ENCODE results near the gene MT1H.
A peak's percentile ranks its signal among the peaks of the same experiment; 100 is the strongest.
"Not testable (repeated sequence)": the region's sequence is repeated elsewhere in the genome, so short reads cannot be mapped to it uniquely, and the experiment has no call there.

The MT1H gene

DNA sequence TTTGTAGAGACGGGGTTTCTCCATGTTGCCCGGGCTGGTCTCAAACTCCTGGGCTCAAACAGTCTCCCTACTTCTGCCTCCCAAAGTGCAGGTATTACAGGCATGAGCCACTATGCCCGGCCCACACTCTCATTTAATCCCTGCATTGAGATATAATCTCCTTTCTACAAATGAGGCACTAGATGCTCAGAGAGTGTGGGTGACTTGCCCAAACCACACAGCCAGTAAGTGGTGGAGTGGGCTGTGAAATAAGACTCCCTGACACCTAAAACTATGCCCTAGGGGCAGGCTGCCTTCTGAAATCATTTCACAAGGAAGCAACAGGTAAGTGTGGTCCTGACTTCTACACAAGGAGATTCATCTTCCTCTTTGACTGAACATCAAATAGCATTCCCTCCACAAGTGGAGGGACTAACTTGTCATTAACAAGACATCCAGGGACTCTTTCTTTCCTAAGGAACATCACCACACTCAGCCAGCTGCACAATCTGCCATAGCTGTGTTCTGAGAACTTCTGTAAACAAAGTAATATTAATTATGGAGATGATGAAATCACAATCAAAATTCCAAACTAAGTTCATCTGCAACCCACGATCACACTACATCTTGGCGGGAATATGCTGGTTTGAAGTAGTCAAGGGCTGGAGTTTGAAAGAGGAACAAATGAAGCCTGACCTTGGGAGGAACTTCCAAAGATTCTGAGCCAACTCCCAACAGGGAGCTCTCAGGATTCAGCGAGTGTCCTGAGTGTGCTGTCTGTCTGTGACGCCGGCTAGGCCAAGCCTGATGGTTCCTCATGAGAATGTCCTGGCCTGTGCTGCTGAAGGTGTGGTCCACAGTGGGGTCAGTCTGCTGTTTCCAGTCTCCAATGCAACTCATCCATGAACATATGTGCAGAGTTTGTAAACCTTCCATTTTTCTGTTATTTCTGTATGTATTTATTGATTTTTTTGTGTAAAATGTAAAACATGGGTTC lies 4.0 kb upstream of the MT1H start:
- not testable (repeated sequence) for DNase-seq

DNA sequence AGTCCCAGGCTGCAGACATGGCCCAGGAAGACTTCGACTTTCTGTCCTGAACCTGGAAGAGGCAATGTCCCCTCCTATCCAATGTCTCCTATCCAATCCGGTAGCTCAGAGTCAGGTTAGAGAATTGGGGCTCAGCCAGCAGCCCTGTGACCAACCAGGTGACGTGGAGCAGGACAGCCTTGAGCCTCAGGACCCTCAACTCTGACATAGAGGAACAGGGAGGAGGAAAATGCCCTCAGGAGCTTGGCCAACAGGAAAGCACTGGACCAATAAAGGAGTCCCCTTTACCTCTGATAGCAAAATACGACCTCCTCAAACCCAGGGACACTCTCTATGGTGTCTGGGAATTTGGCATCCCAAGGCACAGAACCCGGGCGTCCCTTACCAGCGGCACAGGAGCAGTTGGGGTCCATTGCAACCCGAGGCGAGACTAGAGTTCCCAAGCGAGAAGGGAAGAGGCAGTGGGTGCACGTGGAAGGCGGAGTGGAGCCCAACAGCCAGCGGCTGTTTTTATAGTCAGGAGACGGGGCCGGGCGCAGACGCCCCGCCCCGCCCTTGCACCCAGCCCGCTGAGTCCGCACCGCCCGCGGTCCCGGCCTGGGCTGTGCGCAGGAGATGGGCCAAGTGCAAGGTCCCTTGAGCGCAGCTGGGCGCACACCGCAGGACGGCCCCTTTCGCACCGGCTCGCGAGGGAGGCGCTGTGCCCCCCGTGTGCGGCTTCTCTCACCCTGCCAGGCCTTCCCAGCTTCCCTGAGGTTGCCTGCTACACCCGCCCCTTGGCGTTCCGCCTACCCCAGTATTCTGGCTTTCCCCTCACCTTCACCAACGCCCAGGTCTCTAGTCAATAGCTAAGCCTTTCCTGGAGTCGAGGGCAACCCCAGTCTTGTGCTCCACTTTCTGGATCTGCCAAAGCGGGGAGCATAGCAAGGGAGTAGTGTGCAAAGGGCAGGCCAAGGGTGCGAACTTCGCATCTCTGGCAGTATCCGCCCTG lies 1.7 kb upstream of the MT1H start, which contains the start of gene MT1G:
Gene MT1G, minus strand, starts transcription at position 485 of the 991 bp plus-strand sequence. Its CDS starts 72 bp downstream, at position 413.
- DNase-seq: peak; percentile 69

DNA sequence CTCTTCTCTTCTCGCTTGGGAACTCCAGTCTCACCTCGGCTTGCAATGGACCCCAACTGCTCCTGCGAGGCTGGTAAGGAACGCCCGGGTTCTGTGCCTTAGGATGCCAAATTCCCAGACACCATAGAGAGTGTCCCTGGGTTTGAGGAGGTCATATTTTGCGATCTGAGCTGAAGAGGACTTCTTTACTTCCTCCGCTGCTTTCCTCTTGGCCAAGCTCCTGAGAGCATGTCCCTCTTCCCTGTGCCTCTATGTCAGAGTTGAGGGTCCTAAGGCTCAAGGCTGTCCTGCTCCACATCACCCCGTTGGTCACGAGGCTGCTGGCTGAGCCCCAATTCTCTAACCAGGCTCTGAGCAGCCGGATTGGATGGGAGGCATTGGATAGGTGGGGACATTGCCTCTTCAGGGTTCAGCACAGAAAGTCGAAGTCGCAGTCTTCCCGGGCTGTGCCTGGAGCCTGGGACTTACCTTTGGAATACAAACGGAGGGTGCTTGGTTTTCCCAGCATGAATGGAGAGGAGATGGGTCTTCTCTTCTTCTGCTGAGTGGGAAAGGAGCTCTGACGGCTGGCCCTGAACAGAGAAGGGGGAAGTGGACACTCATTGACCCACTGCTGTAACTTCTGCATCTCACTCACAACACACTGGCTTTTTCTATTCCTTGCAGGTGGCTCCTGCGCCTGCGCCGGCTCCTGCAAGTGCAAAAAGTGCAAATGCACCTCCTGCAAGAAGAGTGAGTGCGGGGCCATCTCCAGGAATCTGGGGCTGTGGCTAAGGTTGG lies 416 bp downstream of the MT1H start:
- DNase-seq: no peak

DNA sequence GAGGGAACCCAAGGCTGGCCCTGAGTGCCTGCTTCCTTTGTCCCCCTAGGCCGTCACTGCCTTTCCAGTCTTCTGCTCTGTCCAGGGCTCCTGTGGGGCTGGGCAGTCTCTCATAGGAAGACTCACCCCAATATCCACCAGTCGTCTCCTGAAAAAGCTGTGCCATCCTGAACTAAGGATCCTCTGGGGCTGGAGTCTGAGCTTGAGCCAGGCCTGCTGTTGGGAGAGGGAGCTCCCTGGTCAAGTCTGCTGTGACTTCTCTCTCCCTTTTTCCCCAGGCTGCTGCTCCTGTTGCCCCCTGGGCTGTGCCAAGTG lies 963 bp downstream of the MT1H start:
- no peak for DNase-seq

DNA sequence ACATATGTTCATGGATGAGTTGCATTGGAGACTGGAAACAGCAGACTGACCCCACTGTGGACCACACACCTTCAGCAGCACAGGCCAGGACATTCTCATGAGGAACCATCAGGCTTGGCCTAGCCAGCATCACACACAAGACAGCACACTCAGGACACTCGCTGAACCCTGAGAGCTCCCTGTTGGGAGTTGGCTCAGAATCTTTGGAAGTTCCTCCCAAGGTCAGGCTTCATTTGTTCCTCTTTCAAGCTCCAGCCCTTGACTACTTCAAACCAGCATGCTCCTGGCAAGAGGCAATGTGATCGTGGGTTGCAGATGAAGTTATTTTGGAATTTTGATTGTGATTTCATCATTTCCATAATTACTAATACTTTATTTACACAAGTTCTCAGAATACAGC lies 2.1 kb downstream of the MT1H start:
- not testable (repeated sequence) for DNase-seq

GRCh38 chr16:56672171-56672570 lies 2.6 kb downstream of the MT1H start:
- not testable (repeated sequence) for DNase-seq

- no peak for DNase-seq
Measured at GRCh38 chr16:56672761-56673536, 3.3 kb downstream of the MT1H start.

- DNase-seq: no peak
Measured at GRCh38 chr16:56673921-56674320, 4.3 kb downstream of the MT1H start.

DNA sequence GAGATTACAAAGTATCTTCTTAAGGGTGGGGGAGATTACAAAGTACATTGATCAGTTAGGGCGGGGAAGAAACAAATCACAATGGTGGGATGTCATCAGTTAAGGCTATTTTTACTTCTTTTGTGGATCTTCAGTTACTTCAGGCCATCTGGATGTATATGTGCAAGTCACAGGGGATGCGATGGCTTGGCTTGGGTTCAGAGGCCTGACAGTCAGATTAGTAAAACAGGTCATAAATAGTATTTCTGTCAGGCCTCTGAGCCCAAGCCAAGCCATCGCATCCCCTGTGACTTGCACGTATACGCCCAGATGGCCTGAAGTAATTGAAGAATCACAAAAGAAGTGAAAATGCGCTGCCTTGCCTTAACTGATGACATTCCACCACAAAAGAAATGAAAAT lies 5.0 kb downstream of the MT1H start:
- DNase-seq: not testable (repeated sequence)

GRCh38 chr16:56675685-56676210 lies 6.1 kb downstream of the MT1H start:
- peak; percentile 79 for DNase-seq

DNA sequence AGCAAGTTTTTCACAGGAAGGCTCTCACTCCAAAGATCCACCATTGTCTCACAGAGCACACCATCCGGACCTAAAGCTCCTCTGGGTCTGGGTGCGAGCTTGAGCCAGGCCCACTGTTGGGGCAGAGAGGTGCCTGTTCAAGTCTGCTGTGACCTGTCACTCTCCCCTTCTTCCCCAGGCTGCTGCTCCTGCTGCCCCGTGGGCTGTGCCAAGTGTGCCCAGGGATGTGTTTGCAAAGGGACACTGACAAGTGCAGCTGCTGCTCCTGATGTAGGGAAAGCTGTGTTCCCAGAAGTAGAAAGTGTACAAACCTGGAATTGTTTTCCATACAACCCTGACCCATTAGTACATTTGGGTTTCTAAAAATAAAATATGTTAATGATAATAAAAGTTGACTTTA lies 7.9 kb downstream of the MT1H start:
- DNase-seq: no peak

GRCh38 chr16:56679078-56679730 lies 9.6 kb downstream of the MT1H start:
- DNase-seq: no peak

- DNase-seq: no peak
Measured at GRCh38 chr16:56679818-56680217, 10.2 kb downstream of the MT1H start.

GRCh38 chr16:56681939-56682702 lies 12.5 kb downstream of the MT1H start, which contains the start of gene MT1X:
Gene MT1X, plus strand, starts transcription at chr16:56682470. Its CDS starts 71 bp downstream, at chr16:56682541.
- peak; percentile 94 for DNase-seq

GRCh38 chr16:56682703-56683397 lies 13.2 kb downstream of the MT1H start:
- peak; percentile 41 for DNase-seq

DNA sequence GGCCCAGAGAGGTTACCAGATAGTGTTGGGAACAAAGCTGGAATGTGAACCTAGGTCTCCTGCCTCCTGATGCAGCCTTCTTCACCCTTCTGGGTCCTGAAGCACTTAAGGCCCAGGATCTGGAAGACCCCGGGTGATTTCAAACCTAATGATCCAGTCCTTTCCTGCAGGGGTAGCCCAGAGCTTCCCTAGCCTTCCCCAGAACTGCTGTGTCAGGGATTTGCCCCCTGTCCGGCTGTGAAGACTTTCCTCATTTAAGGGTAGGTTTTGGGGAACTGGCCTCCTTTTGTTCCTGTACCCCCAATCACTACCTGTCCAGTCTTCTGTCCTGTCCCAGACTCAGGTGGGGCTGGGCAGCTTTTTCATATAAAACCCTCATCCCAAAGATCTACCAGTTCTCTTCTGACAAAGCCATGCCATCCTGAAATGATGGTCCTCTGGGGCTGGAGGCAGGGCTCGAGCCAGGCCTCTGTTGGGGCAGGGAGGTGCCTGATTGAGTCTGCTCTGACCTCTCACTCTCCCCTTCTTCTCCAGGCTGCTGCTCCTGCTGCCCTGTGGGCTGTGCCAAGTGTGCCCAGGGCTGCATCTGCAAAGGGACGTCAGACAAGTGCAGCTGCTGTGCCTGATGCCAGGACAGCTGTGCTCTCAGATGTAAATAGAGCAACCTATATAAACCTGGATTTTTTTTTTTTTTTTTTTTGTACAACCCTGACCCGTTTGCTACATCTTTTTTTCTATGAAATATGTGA lies 14.0 kb downstream of the MT1H start:
- no peak for DNase-seq

DNA sequence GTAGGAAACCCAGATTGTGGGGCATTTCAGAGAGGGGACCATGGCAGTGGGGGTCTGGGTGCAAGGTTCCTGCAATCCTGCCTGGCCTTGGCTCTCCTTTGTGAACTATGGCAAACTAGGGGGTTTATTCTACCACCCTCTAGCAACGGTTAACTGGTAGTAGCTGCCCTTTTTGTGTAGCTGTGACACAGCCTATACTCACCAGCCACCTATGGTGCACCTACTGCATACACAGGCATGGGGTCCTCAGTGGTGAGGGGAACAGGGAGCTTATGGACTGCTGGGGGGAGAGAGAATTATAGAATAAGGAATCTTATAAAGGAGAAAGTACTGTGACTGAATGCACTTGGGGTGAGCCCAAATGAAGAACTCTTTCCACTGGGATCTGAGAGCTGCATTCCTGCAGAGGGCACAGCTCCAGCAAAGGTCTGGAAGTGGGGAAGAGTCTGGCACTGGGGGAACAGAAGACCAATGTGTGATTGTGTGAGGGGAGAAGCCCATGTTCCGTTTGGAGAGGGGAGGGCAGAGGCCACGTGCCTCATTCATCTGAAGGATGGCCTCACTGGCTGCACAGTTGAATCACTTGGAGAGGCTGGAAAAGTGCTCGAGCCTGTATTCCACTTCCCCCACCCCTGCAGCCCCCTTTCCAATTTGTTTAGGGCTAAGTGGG lies 14.8 kb downstream of the MT1H start:
- no peak for DNase-seq

Measured in stimulated activated CD8-positive, alpha-beta memory T cell treated with anti-CD3 and anti-CD28 coated beads, Interleukin-4, amount 100 ng/mL, for 48 hours (primary cell).